Measurements from ENCODE around the gene ATAT1. TPM values are rescaled to one million over a fixed set of nuclear protein-coding genes. Genes with fewer than 3 reads are reported as not detected.

Gene ATAT1
- total and polyA plus RNA-seq, 2 of the 4 experiments (the other 2 are of a cell fraction): 5.6 to 15.5 TPM

DNA sequence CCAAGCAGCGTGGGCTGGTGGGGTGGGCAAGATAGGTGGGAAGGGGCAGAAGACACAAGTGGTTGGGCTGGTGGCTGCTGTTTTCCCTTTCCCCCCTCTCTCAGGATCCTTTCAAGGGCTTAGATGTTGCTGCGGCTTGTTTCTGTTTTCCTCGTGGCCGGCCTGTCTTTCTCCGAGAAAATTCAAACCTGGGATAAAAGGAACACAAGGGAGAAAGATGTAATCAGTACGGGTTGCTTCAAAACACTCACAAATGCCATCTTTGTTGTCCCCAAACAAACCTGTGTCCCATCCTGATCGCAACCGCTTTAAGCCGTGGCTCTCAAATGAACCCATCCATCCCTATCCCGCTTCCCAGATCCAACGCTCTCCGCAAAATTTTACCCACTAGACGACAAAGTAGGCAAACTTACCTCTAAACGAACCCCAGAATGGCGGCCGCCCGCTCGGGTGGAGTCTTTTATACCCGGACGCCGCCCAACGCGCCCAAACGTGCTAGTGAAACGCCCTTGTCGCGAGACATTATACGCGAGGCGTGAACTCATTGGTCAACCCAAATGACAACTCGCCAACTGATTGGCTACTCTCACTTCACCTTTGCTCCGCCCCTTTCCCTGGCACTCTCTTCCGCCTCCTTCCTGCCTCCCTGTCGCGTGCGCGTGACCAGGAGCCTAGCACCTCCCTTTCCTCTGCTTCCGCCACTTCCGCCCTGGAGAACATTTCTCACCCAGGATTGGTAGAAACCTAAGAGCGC lies 9.7 kb upstream of the ATAT1 start, which contains the start of gene PPP1R10:
Gene PPP1R10 (minus strand): TSS at position 433 of the 754 bp plus-strand sequence. CDS start 7,299 bp downstream, outside the sequence.
- CTCF ChIA-PET: no interaction called here
- peak; percentile 82 for ATAC-seq (ENCODE audit: low read depth)
- WGBS, 2 experiments (ENCODE audit: extremely low coverage in 2 of 2, insufficient read length in 1 of 2): 0% methylated on average over 19 of the region's 40 CpGs; no CpG with 5 or more reads in 1 of the 2 experiments
- Histone ChIP-seq H3K14ac (replicated peaks; ENCODE audit: low read depth, low read length) (peak within 1 kb of the TSS; percentile 99), H3K27me3 (ENCODE audit: control insufficient read depth, insufficient read depth, low read length) (no peaks in the 10 kb centered on the region), H4K91ac (ENCODE audit: insufficient read depth, low read depth, low read length) (peak within 1 kb of the TSS; percentile 99), H3K18ac (ENCODE audit: low read depth, low read length) (peak within 1 kb of the TSS; percentile 91), H2BK5ac (ENCODE audit: low read depth, low read length, poor library complexity, severe bottlenecking) (peak within 1 kb of the TSS; percentile 92), H4K8ac (ENCODE audit: low read depth in 2 of 2, low read length in 2 of 2) (peak within 1 kb of the TSS; percentile 87 to 100), H3K27ac (ENCODE audit: insufficient read depth, low read length) (peak within 1 kb of the TSS; percentile 91), H3K56ac (ENCODE audit: extremely low read depth, insufficient read depth, low read length) (peak within 1 kb of the TSS; percentile 100), H2AK9ac (replicated peaks; ENCODE audit: low read depth, low read length, poor library complexity) (peak within 1 kb of the TSS; percentile 100), H3K4me3 (ENCODE audit: insufficient read depth, low read depth, low read length) (peak within 1 kb of the TSS; percentile 73), H2AFZ (replicated peaks; ENCODE audit: low read length, poor library complexity) (peak within 1 kb of the TSS; percentile 90), H3K4me1 (ENCODE audit: control insufficient read depth, insufficient read depth, low read length) (peaks cover 6% of the 10 kb centered on the region), H3K4me2 (ENCODE audit: low read depth, low read length) (peak within 1 kb of the TSS; percentile 96), H3K36me3 (ENCODE audit: control insufficient read depth, insufficient read depth, low read length) (peaks cover 15% of the 10 kb centered on the region), H3K9me1 (ENCODE audit: insufficient read depth, low read length) (peaks cover 7% of the 10 kb centered on the region), H3K79me1 (ENCODE audit: low read depth in 1 of 2, low read length in 2 of 2) (peaks cover 20 to 46% of the 10 kb centered on the region in 2 experiments), H3K23ac (ENCODE audit: low read depth, low read length) (peak within 1 kb of the TSS; percentile 99), H2AK5ac (ENCODE audit: low read depth, low read length) (peak within 1 kb of the TSS; percentile 99), H2BK20ac (ENCODE audit: low read depth, low read length) (peak within 1 kb of the TSS; percentile 96), H2BK15ac (ENCODE audit: low read depth, low read length) (peak within 1 kb of the TSS; percentile 88), H3K9ac (ENCODE audit: low read depth, low read length) (peak within 1 kb of the TSS; percentile 99), H2BK120ac (ENCODE audit: low read depth, low read length) (peak within 1 kb of the TSS; percentile 96), H3K9me3 (ENCODE audit: control insufficient read depth, insufficient read depth, low read length) (no peaks in the 10 kb centered on the region), H3K4ac (ENCODE audit: low read depth, low read length) (peak within 1 kb of the TSS; percentile 99), H4K20me1 (ENCODE audit: insufficient read depth, low read length) (peaks cover 31% of the 10 kb centered on the region), H4K5ac (ENCODE audit: low read depth, low read length) (peak within 1 kb of the TSS; percentile 97)
- TSS peak; percentile 84 for BruUV-seq (replicated peaks)
- TF ChIP-seq CEBPB (IDR thresholded peaks at IDR 0.05; ENCODE audit: low read depth, low read length) (no peak), NFE2L2 (IDR thresholded peaks at IDR 0.05; ENCODE audit: low read depth, low read length) (no peak), RFX5 (IDR thresholded peaks at IDR 0.05; ENCODE audit: low read depth, low read length) (no peak), FOS (IDR thresholded peaks at IDR 0.05; ENCODE audit: low read depth, low read length) (no peak), RAD21 (IDR thresholded peaks at IDR 0.05; ENCODE audit: low read length) (no peak), MAZ (IDR thresholded peaks at IDR 0.05; ENCODE audit: borderline replicate concordance, low read depth, low read length) (0 out of 2 replicates have a peak, but pooled peaks have one; percentile 6), MAFK (IDR thresholded peaks at IDR 0.05; ENCODE audit: low read depth, low read length) (no peak), CHD1 (IDR thresholded peaks at IDR 0.05; ENCODE audit: low read depth, low read length) (peak; percentile 100), BHLHE40 (IDR thresholded peaks at IDR 0.05; ENCODE audit: low read depth, low read length) (peak; percentile 98), RCOR1 (IDR thresholded peaks at IDR 0.05; ENCODE audit: insufficient replicate concordance, low read length) (no peak), POLR2A (IDR thresholded peaks at IDR 0.05; ENCODE audit: low read depth, low read length) (peak; percentile 99)
- TF ChIP-seq, protein P1, sequence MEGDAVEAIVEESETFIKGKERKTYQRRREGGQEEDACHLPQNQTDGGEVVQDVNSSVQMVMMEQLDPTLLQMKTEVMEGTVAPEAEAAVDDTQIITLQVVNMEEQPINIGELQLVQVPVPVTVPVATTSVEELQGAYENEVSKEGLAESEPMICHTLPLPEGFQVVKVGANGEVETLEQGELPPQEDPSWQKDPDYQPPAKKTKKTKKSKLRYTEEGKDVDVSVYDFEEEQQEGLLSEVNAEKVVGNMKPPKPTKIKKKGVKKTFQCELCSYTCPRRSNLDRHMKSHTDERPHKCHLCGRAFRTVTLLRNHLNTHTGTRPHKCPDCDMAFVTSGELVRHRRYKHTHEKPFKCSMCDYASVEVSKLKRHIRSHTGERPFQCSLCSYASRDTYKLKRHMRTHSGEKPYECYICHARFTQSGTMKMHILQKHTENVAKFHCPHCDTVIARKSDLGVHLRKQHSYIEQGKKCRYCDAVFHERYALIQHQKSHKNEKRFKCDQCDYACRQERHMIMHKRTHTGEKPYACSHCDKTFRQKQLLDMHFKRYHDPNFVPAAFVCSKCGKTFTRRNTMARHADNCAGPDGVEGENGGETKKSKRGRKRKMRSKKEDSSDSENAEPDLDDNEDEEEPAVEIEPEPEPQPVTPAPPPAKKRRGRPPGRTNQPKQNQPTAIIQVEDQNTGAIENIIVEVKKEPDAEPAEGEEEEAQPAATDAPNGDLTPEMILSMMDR (conservative IDR thresholded peaks at IDR 0.05; ENCODE audit: low read depth, low read length): no peak
- TF ChIP-seq, protein P2, sequence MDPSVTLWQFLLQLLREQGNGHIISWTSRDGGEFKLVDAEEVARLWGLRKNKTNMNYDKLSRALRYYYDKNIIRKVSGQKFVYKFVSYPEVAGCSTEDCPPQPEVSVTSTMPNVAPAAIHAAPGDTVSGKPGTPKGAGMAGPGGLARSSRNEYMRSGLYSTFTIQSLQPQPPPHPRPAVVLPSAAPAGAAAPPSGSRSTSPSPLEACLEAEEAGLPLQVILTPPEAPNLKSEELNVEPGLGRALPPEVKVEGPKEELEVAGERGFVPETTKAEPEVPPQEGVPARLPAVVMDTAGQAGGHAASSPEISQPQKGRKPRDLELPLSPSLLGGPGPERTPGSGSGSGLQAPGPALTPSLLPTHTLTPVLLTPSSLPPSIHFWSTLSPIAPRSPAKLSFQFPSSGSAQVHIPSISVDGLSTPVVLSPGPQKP (IDR thresholded peaks at IDR 0.05; ENCODE audit: borderline replicate concordance, low read depth, low read length): no peak
- TF ChIP-seq, protein P3, sequence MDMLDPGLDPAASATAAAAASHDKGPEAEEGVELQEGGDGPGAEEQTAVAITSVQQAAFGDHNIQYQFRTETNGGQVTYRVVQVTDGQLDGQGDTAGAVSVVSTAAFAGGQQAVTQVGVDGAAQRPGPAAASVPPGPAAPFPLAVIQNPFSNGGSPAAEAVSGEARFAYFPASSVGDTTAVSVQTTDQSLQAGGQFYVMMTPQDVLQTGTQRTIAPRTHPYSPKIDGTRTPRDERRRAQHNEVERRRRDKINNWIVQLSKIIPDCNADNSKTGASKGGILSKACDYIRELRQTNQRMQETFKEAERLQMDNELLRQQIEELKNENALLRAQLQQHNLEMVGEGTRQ (IDR thresholded peaks at IDR 0.05; ENCODE audit: low read depth, low read length): peak; percentile 81
- DNase-seq: peak; percentile 100
- dilution Hi-C loops (cut with HindIII; ENCODE audit: low sequenced_read_pairs, unreplicated experiment) (no loop called here), in situ Hi-C loops (cut with MboI; ENCODE audit: low sequenced_read_pairs) (no loop called here), intact Hi-C loops (cut with micrococcal nuclease) (loop anchor here (2.0 kb wide), 1 partner anchor 104 kb away; the partner anchor contains the start of gene TUBB)
- POLR2A ChIA-PET (ENCODE audit: unreplicated experiment): interaction anchor here (0.6 to 1.0 kb wide), 2 partner anchors 9 to 48 kb away, joined by 4 to 5 read pairs; partner anchors contain the start of gene ATAT1
